ENCODE measurements around the gene ZPLD1. TPM values are rescaled to one million over a fixed set of nuclear protein-coding genes. Genes with fewer than 3 reads are reported as not detected.

ZPLD1 gene
- total RNA-seq, 1 donor from 2014 or later, result not detected

DNA sequence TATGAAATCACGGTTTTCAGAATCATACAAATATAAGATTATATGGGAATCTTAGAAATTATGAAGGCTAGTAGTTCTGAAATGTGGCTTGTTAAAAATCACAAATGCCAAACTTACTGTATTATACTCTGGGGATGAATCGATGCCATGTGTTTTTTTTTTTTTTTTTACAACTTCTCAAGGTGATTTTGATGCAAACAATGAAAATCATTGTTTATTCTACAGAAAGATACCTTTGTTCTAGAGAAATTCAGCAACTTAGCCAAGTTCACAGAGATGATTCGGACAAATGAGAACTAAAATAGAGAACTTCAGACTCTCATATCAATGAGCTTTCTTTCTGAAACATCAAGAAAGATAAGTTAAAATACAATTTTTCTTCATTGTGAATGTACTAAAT is 92.0 kb downstream of the ZPLD1 start:
- DNase-seq (ENCODE audit: low read depth in 2 of 2), result no peak

GRCh38 chr3:102528727-102529126 is 93.9 kb downstream of the ZPLD1 start:
- no peak for DNase-seq (ENCODE audit: low read depth in 2 of 2)
